ENCODE data around the gene NFYA. TPM values are rescaled to one million over a fixed set of nuclear protein-coding genes. Genes with fewer than 3 reads are reported as not detected.

The NFYA gene
- total and polyA plus RNA-seq, 7 experiments from 2014 or later: 18.6 to 63.3 (median 35.9) TPM

- intact Hi-C loops (cut with micrococcal nuclease): no loop called here
- peaks cover 0 to 3% (median 0%) of the 10 kb centered on the region in 3 experiments for H3K36me3 ChIP-seq (ENCODE audit: control insufficient read depth in 2 of 3, insufficient read depth in 3 of 3, low read length in 3 of 3)
- DNase-seq: no peak
- ChIA-PET CTCF (interaction anchor here (1.5 to 2.1 kb wide), 2 partner anchors 11 to 18 kb away, joined by 3 to 7 read pairs; partner anchors contain the start of gene UNC5CL), POLR2A (interaction anchor here (0.9 kb wide), 1 partner anchor 9 kb away, joined by 3 read pairs; no protein-coding TSS in a partner anchor)
- H3K4me3 ChIP-seq (ENCODE audit: low read length): no peak overlapping the region
- peaks cover 0 to 3% (median 0%) of the 10 kb centered on the region in 11 donors for H3K9me3 Mint-ChIP-seq
- H3K4me1 ChIP-seq (ENCODE audit: control insufficient read depth in 2 of 2, insufficient read depth in 2 of 2, low read length in 2 of 2): peaks cover 13 to 17% of the 10 kb centered on the region in 2 donors
- H3K27me3 Mint-ChIP-seq: no peaks in the 10 kb centered on the region
- no peak for ATAC-seq
- H3K9me3 ChIP-seq (ENCODE audit: control insufficient read depth in 2 of 3, low read length in 3 of 3): no peaks in the 10 kb centered on the region
- no peaks in the 10 kb centered on the region for H3K27me3 ChIP-seq (ENCODE audit: control insufficient read depth in 2 of 2, insufficient read depth in 2 of 2, low read length in 2 of 2)
- peaks cover 18 to 23% (median 18%) of the 10 kb centered on the region in 7 donors for H3K4me1 Mint-ChIP-seq
- H3K36me3 Mint-ChIP-seq: peaks cover 5 to 25% (median 17%) of the 10 kb centered on the region in 5 donors
- no peak overlapping the region for H3K27ac Mint-ChIP-seq
- no peak overlapping the region for H3K4me3 Mint-ChIP-seq
- H3K27ac ChIP-seq (ENCODE audit: low read depth, low read length): no peak overlapping the region
Measured at GRCh38 chr6:41049955-41050354, 22.8 kb upstream of the NFYA start.

- peaks cover 0 to 3% (median 0%) of the 10 kb centered on the region in 11 donors for H3K9me3 Mint-ChIP-seq
- H3K4me3 ChIP-seq (ENCODE audit: low read length): no peak overlapping the region
- peaks cover 0 to 3% (median 2%) of the 10 kb centered on the region in 3 experiments for H3K36me3 ChIP-seq (ENCODE audit: control insufficient read depth in 2 of 3, insufficient read depth in 3 of 3, low read length in 3 of 3)
- DNase-seq (no peak), ATAC-seq (no peak)
- intact Hi-C loops (cut with micrococcal nuclease): no loop called here
- ChIA-PET CTCF (interaction anchor here (0.7 to 2.1 kb wide), 3 partner anchors 12 to 18 kb away, joined by 3 to 7 read pairs (median 3); partner anchors contain the start of gene UNC5CL), POLR2A (interaction anchor here (0.9 kb wide), 1 partner anchor 9 kb away, joined by 3 read pairs; no protein-coding TSS in a partner anchor)
- peaks cover 18 to 23% (median 18%) of the 10 kb centered on the region in 7 donors for H3K4me1 Mint-ChIP-seq
- H3K4me3 Mint-ChIP-seq: no peak overlapping the region
- H3K27me3 Mint-ChIP-seq: no peaks in the 10 kb centered on the region
- H3K27ac Mint-ChIP-seq: peak overlapping the region in 2 of 9 donors; percentile 17 to 57
- peaks cover 13 to 17% of the 10 kb centered on the region in 2 donors for H3K4me1 ChIP-seq (ENCODE audit: control insufficient read depth in 2 of 2, insufficient read depth in 2 of 2, low read length in 2 of 2)
- H3K27ac ChIP-seq (ENCODE audit: low read depth, low read length): no peak overlapping the region
- no peaks in the 10 kb centered on the region for H3K27me3 ChIP-seq (ENCODE audit: control insufficient read depth in 2 of 2, insufficient read depth in 2 of 2, low read length in 2 of 2)
- no peaks in the 10 kb centered on the region for H3K9me3 ChIP-seq (ENCODE audit: control insufficient read depth in 2 of 3, low read length in 3 of 3)
- peaks cover 5 to 28% (median 19%) of the 10 kb centered on the region in 5 donors for H3K36me3 Mint-ChIP-seq
Measured at GRCh38 chr6:41050536-41050935, 22.2 kb upstream of the NFYA start.

- DNase-seq (peak in 5 of 9 donors; percentile 11 to 26 (median 20)), ATAC-seq (peak; percentile 71)
- Histone ChIP-seq H3K9me3 (ENCODE audit: control insufficient read depth in 2 of 3, low read length in 3 of 3) (no peaks in the 10 kb centered on the region), H3K36me3 (ENCODE audit: control insufficient read depth in 2 of 3, insufficient read depth in 3 of 3, low read length in 3 of 3) (peaks cover 0 to 7% (median 3%) of the 10 kb centered on the region in 3 experiments), H3K4me1 (ENCODE audit: control insufficient read depth in 2 of 2, insufficient read depth in 2 of 2, low read length in 2 of 2) (peaks cover 13 to 17% of the 10 kb centered on the region in 2 donors), H3K27ac (ENCODE audit: low read depth, low read length) (no peak overlapping the region), H3K4me3 (ENCODE audit: low read length) (no peak overlapping the region), H3K27me3 (ENCODE audit: control insufficient read depth in 2 of 2, insufficient read depth in 2 of 2, low read length in 2 of 2) (no peaks in the 10 kb centered on the region)
- Mint-ChIP-seq H3K4me3 (peak overlapping the region; percentile 0 to 83 (median 50)), H3K27ac (peak overlapping the region; percentile 26 to 85 (median 69)), H3K4me1 (peaks cover 18 to 23% (median 18%) of the 10 kb centered on the region in 7 donors), H3K36me3 (peaks cover 5 to 35% (median 27%) of the 10 kb centered on the region in 5 donors), H3K9me3 (peaks cover 0 to 3% (median 0%) of the 10 kb centered on the region in 11 donors), H3K27me3 (no peaks in the 10 kb centered on the region)
- ChIA-PET CTCF (interaction anchor here (0.8 to 1.1 kb wide), 2 partner anchors 15 to 16 kb away, joined by 3 read pairs; no protein-coding TSS in a partner anchor), POLR2A (interaction anchor here (1.4 kb wide), 1 partner anchor 21 kb away, joined by 3 read pairs; the partner anchor contains the start of genes NFYA and OARD1)
- intact Hi-C loops (cut with micrococcal nuclease): no loop called here
Measured at GRCh38 chr6:41051873-41052272, 20.9 kb upstream of the NFYA start.

- no peaks in the 10 kb centered on the region for H3K27me3 Mint-ChIP-seq
- Histone ChIP-seq H3K4me1 (ENCODE audit: control insufficient read depth in 2 of 2, insufficient read depth in 2 of 2, low read length in 2 of 2) (peaks cover 13 to 17% of the 10 kb centered on the region in 2 donors), H3K27ac (ENCODE audit: low read depth, low read length) (no peak within 1 kb of the TSS), H3K27me3 (ENCODE audit: control insufficient read depth in 2 of 2, insufficient read depth in 2 of 2, low read length in 2 of 2) (no peaks in the 10 kb centered on the region), H3K9me3 (ENCODE audit: control insufficient read depth in 2 of 3, low read length in 3 of 3) (no peaks in the 10 kb centered on the region), H3K4me3 (ENCODE audit: low read length) (no peak within 1 kb of the TSS), H3K36me3 (ENCODE audit: control insufficient read depth in 2 of 3, insufficient read depth in 3 of 3, low read length in 3 of 3) (peaks cover 0 to 9% (median 3%) of the 10 kb centered on the region in 3 experiments)
- intact Hi-C loops (cut with micrococcal nuclease): no loop called here
- CTCF ChIA-PET: interaction anchor here (0.8 to 1.6 kb wide), 3 partner anchors 10 to 17 kb away, joined by 3 read pairs; no protein-coding TSS in a partner anchor
- ATAC-seq (no peak), DNase-seq (no peak)
- peaks cover 3 to 40% (median 20%) of the 10 kb centered on the region in 5 donors for H3K36me3 Mint-ChIP-seq
- H3K4me1 Mint-ChIP-seq: peaks cover 17 to 23% (median 18%) of the 10 kb centered on the region in 7 donors
- H3K9me3 Mint-ChIP-seq: peaks cover 0 to 3% (median 0%) of the 10 kb centered on the region in 11 donors
- POLR2A ChIA-PET: no interaction called here
- H3K4me3 Mint-ChIP-seq: peak within 1 kb of the TSS; percentile 30 to 83 (median 51)
- peak within 1 kb of the TSS; percentile 26 to 85 (median 69) for H3K27ac Mint-ChIP-seq
Measured at GRCh38 chr6:41053041-41053440, 19.7 kb upstream of the NFYA start, which contains the start of gene APOBEC2. APOBEC2 (plus strand) TSS chr6:41053202; CDS start chr6:41053348, 146 bp downstream.

- DNase-seq: no peak
- no peaks in the 10 kb centered on the region for H3K9me3 ChIP-seq (ENCODE audit: control insufficient read depth in 2 of 3, low read length in 3 of 3)
- POLR2A ChIA-PET: interaction anchor here (1.4 kb wide), 1 partner anchor 17 kb away, joined by 4 read pairs; no protein-coding TSS in a partner anchor
- no peaks in the 10 kb centered on the region for H3K27me3 Mint-ChIP-seq
- no peak for ATAC-seq
- peaks cover 13 to 17% of the 10 kb centered on the region in 2 donors for H3K4me1 ChIP-seq (ENCODE audit: control insufficient read depth in 2 of 2, insufficient read depth in 2 of 2, low read length in 2 of 2)
- no peak overlapping the region for H3K4me3 Mint-ChIP-seq
- H3K4me1 Mint-ChIP-seq: peaks cover 17 to 23% (median 19%) of the 10 kb centered on the region in 7 donors
- H3K27me3 ChIP-seq (ENCODE audit: control insufficient read depth in 2 of 2, insufficient read depth in 2 of 2, low read length in 2 of 2): no peaks in the 10 kb centered on the region
- H3K36me3 Mint-ChIP-seq: peaks cover 2 to 49% (median 17%) of the 10 kb centered on the region in 5 donors
- H3K9me3 Mint-ChIP-seq: peaks cover 0 to 3% (median 0%) of the 10 kb centered on the region in 11 donors
- CTCF ChIA-PET: interaction anchor here (1.6 kb wide), 1 partner anchor 9 kb away, joined by 3 read pairs; no protein-coding TSS in a partner anchor
- H3K27ac ChIP-seq (ENCODE audit: low read depth, low read length): no peak overlapping the region
- peaks cover 0 to 9% (median 0%) of the 10 kb centered on the region in 3 experiments for H3K36me3 ChIP-seq (ENCODE audit: control insufficient read depth in 2 of 3, insufficient read depth in 3 of 3, low read length in 3 of 3)
- intact Hi-C loops (cut with micrococcal nuclease): no loop called here
- no peak overlapping the region for H3K4me3 ChIP-seq (ENCODE audit: low read length)
- H3K27ac Mint-ChIP-seq: no peak overlapping the region
Measured at GRCh38 chr6:41054511-41054910, 18.3 kb upstream of the NFYA start.

DNA sequence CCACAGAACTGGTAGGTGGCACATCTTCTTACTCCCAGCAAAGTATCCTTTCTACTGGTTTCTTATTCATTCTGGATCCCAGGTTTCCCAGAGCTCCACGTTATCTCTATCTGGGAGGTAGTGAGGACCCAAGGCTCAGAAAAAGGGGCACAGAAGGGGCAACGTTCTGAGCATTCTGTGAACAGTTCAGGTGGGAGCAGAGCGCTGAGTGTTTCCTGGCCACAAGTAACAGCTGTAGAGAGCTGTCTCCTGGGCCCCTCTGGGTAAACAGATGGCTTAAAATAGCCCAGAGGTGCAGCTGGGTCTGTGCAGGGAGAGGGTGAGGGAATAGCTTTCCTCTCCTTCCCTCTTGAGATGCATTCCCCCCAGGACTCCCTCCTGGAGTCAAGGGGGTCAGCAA, 17.6 kb upstream of the NFYA start:
- POLR2A ChIA-PET: interaction anchor here (1.2 to 1.4 kb wide), 2 partner anchors 10 to 16 kb away, joined by 3 to 4 read pairs; no protein-coding TSS in a partner anchor
- Mint-ChIP-seq H3K4me3 (no peak overlapping the region), H3K27ac (no peak overlapping the region), H3K4me1 (peaks cover 17 to 25% (median 19%) of the 10 kb centered on the region in 7 donors), H3K27me3 (no peaks in the 10 kb centered on the region), H3K36me3 (peaks cover 0 to 52% (median 14%) of the 10 kb centered on the region in 5 donors), H3K9me3 (peaks cover 0 to 3% (median 0%) of the 10 kb centered on the region in 11 donors)
- DNase-seq (no peak), ATAC-seq (no peak)
- intact Hi-C loops (cut with micrococcal nuclease): no loop called here
- Histone ChIP-seq H3K4me3 (ENCODE audit: low read length) (no peak overlapping the region), H3K9me3 (ENCODE audit: control insufficient read depth in 2 of 3, low read length in 3 of 3) (no peaks in the 10 kb centered on the region), H3K4me1 (ENCODE audit: control insufficient read depth in 2 of 2, insufficient read depth in 2 of 2, low read length in 2 of 2) (peaks cover 13 to 17% of the 10 kb centered on the region in 2 donors), H3K27me3 (ENCODE audit: control insufficient read depth in 2 of 2, insufficient read depth in 2 of 2, low read length in 2 of 2) (no peaks in the 10 kb centered on the region), H3K27ac (ENCODE audit: low read depth, low read length) (no peak overlapping the region), H3K36me3 (ENCODE audit: control insufficient read depth in 2 of 3, insufficient read depth in 3 of 3, low read length in 3 of 3) (peaks cover 0 to 9% (median 0%) of the 10 kb centered on the region in 3 experiments)
- CTCF ChIA-PET: interaction anchor here (1.6 kb wide), 1 partner anchor 10 kb away, joined by 3 read pairs; no protein-coding TSS in a partner anchor

Data from naive thymus-derived CD4-positive, alpha-beta T cell (primary cell).